EH (cell line): ENCODE results near the gene RPP30.
"Not testable (repeated sequence)": the region's sequence is repeated elsewhere in the genome, so short reads cannot be mapped to it uniquely, and the experiment has no call there.

Source experiments
- DNase-seq: peaks from one replicate; pipeline ENCODE4 v3.0.0-alpha.2; 2015; ENCODE audit warnings: low read depth

RPP30 gene

DNA sequence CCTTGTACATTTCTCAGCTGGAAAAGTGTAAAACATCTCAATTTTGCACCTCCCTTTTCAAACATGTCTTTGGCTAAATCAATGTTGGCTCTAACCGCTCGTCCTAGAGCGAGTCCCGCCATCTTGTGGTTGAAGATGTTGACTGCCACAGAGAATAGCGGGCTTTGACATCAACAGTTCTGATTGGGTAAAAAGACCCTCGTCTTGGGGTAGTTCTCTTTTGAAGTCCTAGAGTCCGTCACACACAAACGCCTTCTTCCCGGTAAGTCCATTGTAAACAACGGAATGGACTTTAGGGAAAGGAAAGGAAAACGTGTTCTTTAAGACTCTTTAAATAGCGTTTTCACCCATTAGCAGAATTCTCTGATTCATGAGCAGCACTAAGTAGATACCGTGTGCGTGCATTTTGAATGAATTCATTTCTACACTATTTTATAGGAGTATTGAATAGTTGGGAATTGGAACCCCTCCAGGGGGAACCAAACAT lies 452 bp upstream of the RPP30 start:
- DNase-seq = peak; percentile 70

- no peak for DNase-seq
Observed at GRCh38 chr10:90872648-90873020, 860 bp downstream of the RPP30 start.

- DNase-seq = no peak
Observed at GRCh38 chr10:90879062-90879461, 7.3 kb downstream of the RPP30 start.

- DNase-seq = peak; percentile 57
Observed at GRCh38 chr10:90880059-90880719, 8.4 kb downstream of the RPP30 start.

- DNase-seq = peak; percentile 84
Observed at GRCh38 chr10:90884431-90884830, 12.7 kb downstream of the RPP30 start.

DNA sequence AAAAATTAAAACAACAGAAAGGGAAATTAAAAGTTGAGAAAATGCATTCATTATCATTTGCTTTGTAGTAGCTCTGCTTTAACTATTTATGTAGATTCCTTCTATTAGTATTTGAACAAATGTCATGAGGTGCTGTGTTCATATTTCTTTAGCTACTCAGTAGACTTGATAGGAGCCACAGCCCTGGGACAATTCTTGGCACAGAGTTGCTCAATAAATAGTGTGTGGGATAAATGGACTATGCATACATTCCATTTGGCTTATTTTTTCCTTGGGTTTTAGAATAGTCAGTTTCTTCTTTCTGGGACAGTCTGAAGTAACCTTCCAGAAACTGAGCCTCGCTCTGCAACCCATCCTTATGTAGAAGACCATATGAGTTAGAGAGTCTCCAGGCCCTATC lies 13.4 kb downstream of the RPP30 start:
- peak; percentile 91 for DNase-seq

DNA sequence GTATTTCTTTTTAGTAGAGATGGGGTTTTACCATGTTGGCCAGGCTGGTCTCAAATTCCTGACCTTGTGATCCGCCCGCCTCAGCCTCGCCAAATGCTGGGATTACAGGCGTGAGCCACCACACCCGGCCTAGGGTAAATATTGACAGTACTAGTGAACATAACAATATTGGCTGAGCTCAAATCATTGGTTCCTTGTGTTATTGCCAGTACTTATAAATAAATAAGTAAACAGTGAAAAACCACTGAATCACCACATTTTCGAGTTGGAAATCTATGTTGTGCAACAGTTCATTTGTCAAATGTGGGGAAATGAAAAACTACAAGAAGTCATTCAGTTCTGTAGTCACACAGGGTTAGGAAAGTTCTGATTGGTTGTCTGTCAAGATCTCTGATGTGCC lies 15.8 kb downstream of the RPP30 start:
- no peak for DNase-seq

- DNase-seq = no peak
Observed at GRCh38 chr10:90888387-90888786, 16.6 kb downstream of the RPP30 start.

- peak; percentile 25 for DNase-seq
Observed at GRCh38 chr10:90889636-90890035, 17.9 kb downstream of the RPP30 start.

- DNase-seq = peak; percentile 52
Observed at GRCh38 chr10:90890347-90890746, 18.6 kb downstream of the RPP30 start.

GRCh38 chr10:90893190-90893589 lies 21.4 kb downstream of the RPP30 start:
- no peak for DNase-seq

- DNase-seq = not testable (repeated sequence)
Observed at GRCh38 chr10:90896916-90897315, 25.1 kb downstream of the RPP30 start.

DNA sequence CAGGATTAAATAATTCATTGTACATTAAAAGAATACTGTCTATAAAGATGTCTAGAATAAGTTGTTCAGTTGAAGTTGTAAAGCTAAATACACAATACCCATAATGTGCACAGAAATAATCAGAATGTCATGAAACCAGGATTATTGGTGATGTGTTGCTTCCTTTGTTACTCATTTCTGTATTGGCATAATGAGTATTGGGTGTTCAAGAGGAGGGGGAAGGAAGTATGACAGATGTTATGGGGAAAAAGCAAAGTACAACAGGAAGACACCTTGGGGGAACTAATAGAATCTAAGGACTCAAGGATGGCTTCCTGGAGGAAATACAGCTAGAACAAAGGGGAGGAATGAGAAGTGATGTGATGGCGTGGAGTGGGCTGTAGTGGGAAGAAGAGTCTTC lies 34.2 kb downstream of the RPP30 start:
- no peak for DNase-seq

DNA sequence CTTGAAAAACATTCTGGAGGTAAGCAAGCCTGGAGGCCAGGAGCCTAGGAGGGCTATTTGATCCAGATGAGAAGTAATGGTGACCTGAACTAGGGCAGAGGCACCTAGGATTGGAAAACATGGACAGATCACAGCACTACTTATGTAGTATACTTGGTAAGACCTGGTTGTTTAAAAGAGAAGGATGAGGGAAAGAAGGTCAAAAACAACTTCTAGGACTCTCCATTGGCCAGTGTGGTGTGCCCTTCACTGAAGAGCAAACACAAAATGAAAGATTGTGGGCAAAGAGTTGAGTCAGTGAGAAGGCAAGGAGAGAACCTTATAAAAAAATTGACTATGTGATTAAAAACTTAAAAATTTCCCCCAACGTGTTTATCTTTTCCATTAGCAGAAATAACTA lies 34.8 kb downstream of the RPP30 start:
- no peak for DNase-seq

DNA sequence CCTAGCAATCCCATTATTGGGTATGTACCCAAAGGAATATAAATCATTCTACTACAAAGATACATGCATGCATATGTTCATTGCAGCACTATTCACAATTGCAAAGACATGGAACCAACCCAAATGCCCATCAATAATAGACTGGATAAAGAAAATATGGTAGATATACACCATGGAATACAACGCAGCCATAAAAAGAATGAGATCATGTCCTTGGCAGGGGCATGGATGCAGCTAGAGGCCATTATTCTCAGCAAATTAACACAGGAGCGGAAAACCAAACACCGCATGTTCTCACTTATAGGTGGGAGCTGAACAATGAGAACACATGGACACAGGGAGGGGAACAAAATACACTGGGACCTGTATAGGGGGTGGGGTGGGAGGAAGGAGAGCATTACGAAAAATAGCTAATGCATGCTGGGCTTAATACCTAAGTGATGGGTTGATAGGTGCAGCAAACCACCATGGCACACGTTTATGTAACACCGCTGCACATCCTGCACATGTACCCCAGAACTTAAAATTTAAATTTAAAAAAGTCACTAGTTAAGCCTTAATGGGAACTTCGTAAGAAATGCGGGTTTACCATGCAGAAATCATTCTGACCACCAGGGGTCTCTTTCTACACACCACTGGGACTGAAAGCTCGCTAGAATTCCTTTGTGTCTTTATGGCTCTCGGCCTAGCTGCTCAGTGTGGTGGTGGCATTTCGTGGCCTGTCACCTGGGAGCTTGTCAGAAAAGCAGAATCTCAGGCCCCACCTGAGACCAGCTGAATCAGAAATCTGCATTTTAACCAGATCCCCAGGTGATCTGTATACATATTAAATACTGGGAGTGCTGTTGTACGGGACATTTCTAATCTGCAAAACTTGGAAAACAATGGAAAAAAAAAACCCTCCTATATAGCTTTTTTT lies 39.6 kb downstream of the RPP30 start:
- peak; percentile 79 for DNase-seq

DNA sequence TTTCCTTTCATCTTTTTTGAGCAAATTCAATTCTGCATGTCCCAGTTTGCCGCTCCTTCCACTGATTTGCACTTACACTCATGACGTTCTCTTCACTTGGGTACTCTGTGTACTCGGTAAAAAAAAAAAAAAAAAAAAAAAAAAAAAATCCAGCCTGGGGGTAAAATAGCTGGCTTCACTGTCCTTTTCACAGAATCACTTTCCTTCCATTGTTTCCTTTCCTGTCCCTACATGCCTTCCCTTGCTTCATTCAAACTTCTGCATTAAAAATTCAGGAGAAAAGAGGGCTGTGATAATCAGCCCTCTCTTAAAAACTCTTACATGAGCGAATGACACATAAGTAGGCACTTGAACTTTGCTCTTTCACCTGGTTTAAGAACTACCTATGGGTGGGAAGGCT lies 40.4 kb downstream of the RPP30 start:
- DNase-seq = peak; percentile 20

DNA sequence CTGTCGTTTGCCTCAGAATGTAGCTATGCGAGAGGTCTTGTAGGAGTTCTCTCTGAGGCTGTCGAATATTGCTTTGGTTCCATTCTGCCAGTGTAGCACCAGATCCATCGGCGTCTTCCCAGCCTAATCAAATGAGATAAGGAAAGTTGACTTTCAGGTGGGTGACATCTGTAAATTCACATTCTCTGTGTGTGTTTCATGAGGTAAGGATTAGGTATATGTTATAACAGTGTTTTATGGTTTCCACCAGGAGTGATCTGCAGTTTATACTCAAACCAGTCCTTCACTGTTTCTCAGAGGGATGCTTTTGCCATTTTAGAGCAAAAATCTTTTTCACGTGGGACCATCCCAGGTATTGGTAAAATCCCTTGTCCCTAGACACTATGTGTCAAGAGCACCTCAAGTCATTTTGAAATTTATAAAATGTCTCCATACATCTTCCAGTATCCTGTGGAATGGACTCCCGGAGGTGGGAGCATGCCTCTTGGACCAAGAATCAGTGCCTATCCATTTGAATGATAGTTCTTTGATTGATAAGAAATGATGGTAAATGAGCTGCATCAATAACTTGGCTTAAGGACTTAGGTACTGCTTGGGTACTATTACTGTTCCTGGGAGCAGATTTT lies 41.2 kb downstream of the RPP30 start:
- no peak for DNase-seq

- no peak for DNase-seq
Observed at GRCh38 chr10:90913774-90914420, 42.1 kb downstream of the RPP30 start.

DNA sequence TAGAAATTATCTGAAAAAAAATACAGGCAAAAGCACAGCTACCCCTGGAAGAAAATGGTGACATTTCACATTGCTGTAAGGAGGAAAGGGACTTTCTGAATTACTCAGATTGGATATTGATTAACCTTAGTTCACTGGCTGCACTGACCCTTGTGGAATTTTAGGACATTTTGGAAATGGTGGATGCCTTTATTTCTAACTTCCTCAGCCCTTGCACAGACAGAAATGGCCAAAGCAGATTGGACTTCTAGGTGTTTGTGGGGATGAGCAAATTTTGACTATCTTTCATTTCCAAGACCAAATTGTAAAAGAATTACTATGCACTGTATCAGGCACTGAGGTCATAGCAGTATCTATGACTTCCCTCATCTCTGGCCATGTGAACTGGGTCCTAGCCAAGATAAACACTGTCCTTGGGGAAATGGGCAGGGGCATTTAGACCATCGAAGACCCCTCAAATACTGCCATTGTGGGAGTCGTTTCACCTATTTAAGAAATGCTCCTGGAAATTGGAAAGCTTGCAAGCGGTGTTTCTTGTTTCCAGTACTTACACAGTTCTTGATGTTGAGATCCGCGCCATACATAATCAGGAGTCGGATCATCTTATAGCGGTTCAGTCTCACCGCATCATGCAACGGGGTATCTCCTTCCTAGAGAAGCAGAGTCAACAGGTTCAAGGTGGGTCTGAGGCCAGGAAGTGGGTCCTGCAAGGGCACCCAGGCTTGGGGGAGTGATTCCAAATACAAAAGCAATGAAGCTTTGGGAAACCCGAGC lies 43.4 kb downstream of the RPP30 start:
- no peak for DNase-seq

DNA sequence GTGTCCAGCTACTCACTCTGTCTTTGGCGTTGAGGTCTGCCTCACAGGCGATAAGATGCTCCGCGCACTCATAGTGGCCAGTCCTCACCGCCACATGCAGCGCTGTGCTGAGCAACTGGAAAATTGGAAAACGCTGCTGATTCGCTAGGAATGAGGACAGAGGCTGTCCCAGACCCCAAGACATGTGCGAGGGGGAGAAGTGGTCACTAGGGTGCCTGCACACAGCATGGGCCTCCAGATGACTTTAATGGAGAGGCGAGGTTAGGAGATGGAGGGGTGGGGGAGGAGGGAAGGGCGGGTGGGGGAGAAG lies 43.9 kb downstream of the RPP30 start:
- DNase-seq = no peak

DNA sequence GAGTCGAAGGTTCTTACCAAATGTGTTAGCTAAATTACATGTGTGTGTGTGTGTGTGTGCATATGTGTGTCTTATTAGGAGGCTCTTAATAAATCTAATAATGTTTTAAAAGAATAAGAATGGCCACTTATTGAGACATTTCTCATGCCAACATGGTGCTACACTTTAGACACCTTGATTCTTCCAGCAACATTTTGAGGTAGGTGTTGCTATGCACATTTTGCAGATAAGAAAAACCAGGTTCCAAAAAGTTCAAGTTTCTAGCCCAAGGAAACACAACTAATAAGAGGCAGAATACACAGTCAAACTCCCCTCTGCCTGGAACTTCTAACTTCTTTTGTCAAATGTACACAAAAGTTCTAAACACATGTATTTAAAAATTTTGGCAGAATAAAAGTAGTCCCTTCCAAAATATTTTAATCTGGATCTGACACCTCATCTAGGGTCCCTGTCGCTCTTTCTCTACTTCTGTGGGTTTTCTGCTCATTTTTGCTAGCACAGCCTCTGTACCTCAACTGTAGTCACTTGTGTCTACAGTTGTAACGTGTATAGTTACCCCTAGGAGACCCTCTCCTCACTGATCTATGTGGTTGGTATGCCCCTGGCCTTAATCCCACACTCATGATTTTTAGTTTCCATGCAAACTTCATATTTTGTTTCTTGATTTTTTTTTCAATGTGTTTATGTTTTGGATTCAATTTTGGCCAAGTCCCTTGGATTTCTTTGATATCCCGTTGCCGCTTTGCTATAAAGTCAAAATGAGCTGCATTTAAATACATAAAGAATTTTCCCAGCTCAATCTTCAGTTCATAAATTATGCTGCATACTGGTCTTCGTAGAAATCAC lies 44.8 kb downstream of the RPP30 start:
- no peak for DNase-seq
